HepG2 (cell line): Measurements from ENCODE around the gene TUBB. TPM values are rescaled to one million over a fixed set of nuclear protein-coding genes. Genes with fewer than 3 reads are reported as not detected.
A peak's percentile ranks its signal among the peaks of the same experiment; 100 is the strongest.

ENCODE experiments used
- ATF7 ChIP-seq, 2 experiments: fragments of 450-650 bp in 1 of 2; sonication (generic) in 1 of 2; formaldehyde crosslinking in 1 of 2; IDR thresholded peaks; 2 replicates each; pipeline versions ENCODE4 v1.4.0 to v1.6.1; 2016 to 2020; ENCODE audit warnings: antibody characterized with exemption in 1 of 2, mild to moderate bottlenecking in 1 of 2, missing genetic modification reagents in 1 of 2
- BCL6 ChIP-seq: IDR thresholded peaks from 2 replicates; pipeline ENCODE4 v1.6.1; 2016; ENCODE audit warnings: missing genetic modification reagents, missing compliant biosample characterization
- CEBPG ChIP-seq: IDR thresholded peaks from 2 replicates; pipeline ENCODE4 v1.6.1; 2016
- EHMT2 ChIP-seq: fragments of 200-600 bp; sonication (generic); IDR thresholded peaks from 2 replicates; pipeline ENCODE4 v1.7.0; 2017; ENCODE audit warnings: antibody characterized with exemption, low read depth, low read length, borderline replicate concordance
- ETV5 ChIP-seq: IDR thresholded peaks from 2 replicates; pipeline ENCODE4 v1.6.1; 2018; ENCODE audit warnings: missing biosample characterization, missing genetic modification reagents, inconsistent platforms, borderline replicate concordance
- EZH2 ChIP-seq: conservative IDR thresholded peaks from 2 replicates; pipeline ENCODE4 v1.6.1; 2012; ENCODE audit warnings: mild to moderate bottlenecking, low read depth, low read length, moderate library complexity
- IRF2 ChIP-seq: IDR thresholded peaks from 2 replicates; pipeline ENCODE4 v1.6.1; 2018; ENCODE audit warnings: missing genetic modification reagents, missing compliant biosample characterization
- KDM5A ChIP-seq: fragments of 200-600 bp; sonication (generic); IDR thresholded peaks from 2 replicates; pipeline ENCODE4 v1.7.0; 2018; ENCODE audit warnings: antibody characterized with exemption, mild to moderate bottlenecking, low read length, borderline replicate concordance
- KLF13 ChIP-seq: sonication (generic); formaldehyde crosslinking; IDR thresholded peaks from 2 replicates; pipeline ENCODE4 v1.4.0; 2020; ENCODE audit warnings: mild to moderate bottlenecking, missing genetic modification reagents
- MAX ChIP-seq: IDR thresholded peaks from 2 replicates; pipeline ENCODE4 v1.6.1; 2012; ENCODE audit warnings: inconsistent platforms
- MED1 ChIP-seq: sonication (generic); formaldehyde crosslinking; IDR thresholded peaks from 2 replicates; pipeline ENCODE4 v1.4.0; 2020; ENCODE audit warnings: missing genetic modification reagents
- PRDM10 ChIP-seq: sonication (generic); formaldehyde crosslinking; IDR thresholded peaks from 2 replicates; pipeline ENCODE4 v1.4.0; 2020; ENCODE audit warnings: low read depth, missing genetic modification reagents
- RFXAP ChIP-seq: sonication (generic); formaldehyde crosslinking; IDR thresholded peaks from 2 replicates; pipeline ENCODE4 v1.4.0; 2020; ENCODE audit warnings: missing genetic modification reagents, borderline replicate concordance
- SAP130 ChIP-seq: IDR thresholded peaks from 2 replicates; pipeline ENCODE4 v1.6.1; 2016; ENCODE audit warnings: low read depth
- SCMH1 ChIP-seq: sonication (generic); formaldehyde crosslinking; IDR thresholded peaks from 2 replicates; pipeline ENCODE4 v1.9.0; 2021; ENCODE audit warnings: missing genetic modification reagents, mild to moderate bottlenecking, borderline replicate concordance
- SPEN ChIP-seq: sonication (generic); formaldehyde crosslinking; IDR thresholded peaks from 2 replicates; pipeline ENCODE4 v1.5.1; 2020; ENCODE audit warnings: low read depth, mild to moderate bottlenecking, missing genetic modification reagents
- STAT5B ChIP-seq: sonication (generic); formaldehyde crosslinking; IDR thresholded peaks from 2 replicates; pipeline ENCODE4 v1.4.0; 2020; ENCODE audit warnings: missing genetic modification reagents
- TBL1XR1 ChIP-seq: fragments of 150-350 bp; IDR thresholded peaks from 2 replicates; pipeline ENCODE4 v1.6.1; 2014; ENCODE audit warnings: borderline replicate concordance, low read length; ENCODE audit not compliant: partially characterized antibody
- TBX2 ChIP-seq: sonication (generic); formaldehyde crosslinking; IDR thresholded peaks from 2 replicates; pipeline ENCODE4 v1.5.0; 2020; ENCODE audit warnings: missing genetic modification reagents, mild to moderate bottlenecking, borderline replicate concordance
- TGIF2 ChIP-seq: IDR thresholded peaks from 2 replicates; pipeline ENCODE4 v1.6.1; 2016; ENCODE audit warnings: control low read depth, missing compliant biosample characterization
- ZFP1 ChIP-seq: IDR thresholded peaks from 2 replicates; pipeline ENCODE4 v1.6.1; 2016
- ZNF143 ChIP-seq: sonication (generic); formaldehyde crosslinking; IDR thresholded peaks from 2 replicates; pipeline ENCODE4 v1.4.0; 2020; ENCODE audit warnings: missing genetic modification reagents
- ZNF205 ChIP-seq: IDR thresholded peaks from 2 replicates; pipeline ENCODE4 v1.6.1; 2018; ENCODE audit warnings: missing biosample characterization, missing genetic modification reagents
- ZNF232 ChIP-seq: sonication (generic); formaldehyde crosslinking; IDR thresholded peaks from 2 replicates; pipeline ENCODE4 v1.4.0; 2020; ENCODE audit warnings: missing genetic modification reagents, borderline replicate concordance
- ZNF326 ChIP-seq: sonication (generic); formaldehyde crosslinking; IDR thresholded peaks from 2 replicates; pipeline ENCODE4 v1.4.0; 2020; ENCODE audit warnings: missing genetic modification reagents, borderline replicate concordance
- ZNF605 ChIP-seq: sonication (generic); formaldehyde crosslinking; IDR thresholded peaks from 2 replicates; pipeline ENCODE4 v1.8.0; 2022; ENCODE audit warnings: mild to moderate bottlenecking, missing genetic modification reagents
- ZNF672 ChIP-seq: sonication (generic); formaldehyde crosslinking; IDR thresholded peaks from 2 replicates; pipeline ENCODE4 v1.8.1; 2022; ENCODE audit warnings: missing genetic modification reagents
- ZNF788 ChIP-seq: sonication (generic); formaldehyde crosslinking; IDR thresholded peaks from 2 replicates; pipeline ENCODE4 v1.5.0; 2020; ENCODE audit warnings: mild to moderate bottlenecking, missing genetic modification reagents, borderline replicate concordance
- ZNF792 ChIP-seq: IDR thresholded peaks from 2 replicates; pipeline ENCODE4 v1.6.1; 2016
- ZNF816 ChIP-seq: sonication (generic); formaldehyde crosslinking; IDR thresholded peaks from 2 replicates; pipeline ENCODE4 v1.8.0; 2022; ENCODE audit warnings: missing genetic modification reagents, mild to moderate bottlenecking, borderline replicate concordance
- polyA plus RNA-seq, 8 experiments: library from polyadenylated mRNA; depleted of rRNA in 3 of 8; stranded (reverse) in 7 of 8; unstranded in 1 of 8; fragments of >200 nt; fragmentation: Illumina TruSeq in 4 of 8; extraction: Trizol in 4 of 8; gene quantifications; 2 replicates each; pipeline versions ENCODE4 v1.2.1 to v1.2.3, GENCODE V29; 2011 to 2016; ENCODE audit warnings: low read depth in 4 of 8, missing spikeins in 1 of 8, mixed read lengths in 1 of 8; ENCODE audit not compliant: insufficient read depth in 1 of 8
- total RNA-seq, 5 experiments: library from RNA; depleted of rRNA; stranded (reverse); fragments of >200 nt; fragmentation: Illumina TruSeq; extraction: Trizol; gene quantifications; 2 replicates each; pipeline ENCODE4 v1.2.3, GENCODE V29; 2016; ENCODE audit warnings: low read depth in 1 of 5

Gene TUBB
- total and polyA plus RNA-seq, 2 of the 13 experiments (the other 11 are each of a cell fraction or from before 2014, with no cell fraction given): 911 to 1,163 TPM

DNA sequence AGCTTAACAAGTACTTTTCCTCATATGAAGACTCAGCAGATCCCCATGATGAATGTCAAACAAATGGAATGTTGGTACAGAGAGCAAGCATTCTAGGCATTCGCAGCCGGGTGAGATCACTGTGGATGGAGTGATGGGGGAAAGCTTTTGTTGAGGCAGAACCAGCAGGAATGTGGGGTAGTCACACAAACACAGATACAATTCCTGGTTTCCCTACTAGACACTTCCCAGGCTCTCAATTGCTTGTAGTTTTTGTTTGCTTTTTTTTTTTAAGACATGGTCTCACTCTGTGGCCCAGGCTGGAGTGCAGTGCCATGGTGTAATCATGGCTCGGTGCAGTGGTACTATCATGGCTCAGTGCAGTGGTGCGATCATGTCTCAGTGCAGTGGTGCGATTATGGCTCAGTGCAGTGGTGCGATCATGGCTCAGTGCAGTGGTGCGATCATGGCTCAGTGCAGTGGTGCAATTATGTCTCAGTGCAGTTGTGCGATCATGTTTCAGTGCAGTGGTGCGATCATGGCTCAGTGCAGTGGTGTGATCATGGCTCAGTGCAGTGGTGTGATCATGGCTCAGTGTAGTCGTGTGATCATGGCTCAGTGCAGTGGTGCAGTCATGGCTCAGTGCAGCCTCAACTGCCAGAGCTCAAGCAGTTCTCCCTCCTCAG lies 39.6 kb downstream of the TUBB start (continued):
- no peak for TF ChIP-seq ZNF326 (CRISPR knock-in tag)
- peak; percentile 96 for TF ChIP-seq PRDM10 (CRISPR knock-in tag)
- TF ChIP-seq RFXAP (CRISPR knock-in tag): no peak
- TF ChIP-seq CEBPG (CRISPR knock-in tag): peak; percentile 35; the same call in 1 of the 2 replicates
- no peak for TF ChIP-seq EZH2
- no peak for TF ChIP-seq ZNF232 (CRISPR knock-in tag)
- TF ChIP-seq STAT5B: no peak
- no peak for TF ChIP-seq ZNF205 (CRISPR knock-in tag)
- TF ChIP-seq KLF13 (CRISPR knock-in tag): no peak
- 0 out of 2 replicates have a peak, but pooled peaks have one; percentile 52 for TF ChIP-seq IRF2
- TF ChIP-seq SPEN: no peak
- TF ChIP-seq MAX: peak; percentile 19; the same call in 1 of the 2 replicates
- no peak for TF ChIP-seq ZNF672 (CRISPR knock-in tag)
- peak; percentile 9 for TF ChIP-seq TGIF2 (CRISPR knock-in tag)
- no peak for TF ChIP-seq ZNF792 (CRISPR knock-in tag)
- no peak for TF ChIP-seq ZFP1 (CRISPR knock-in tag)
- peak; percentile 47; the same call in 1 of the 2 replicates for TF ChIP-seq ATF7 (IDR thresholded peaks at IDR 0.05)
- TF ChIP-seq ATF7 (CRISPR knock-in tag; IDR thresholded peaks at IDR 0.05): peak; percentile 69
- no peak for TF ChIP-seq SCMH1 (CRISPR knock-in tag)
- TF ChIP-seq ZNF788 (CRISPR knock-in tag): peak; percentile 59; the same call in 1 of the 2 replicates
- peak; percentile 48 for TF ChIP-seq TBX2 (CRISPR knock-in tag)
- peak; percentile 63; the same call in 1 of the 2 replicates for TF ChIP-seq ETV5 (CRISPR knock-in tag)
- 0 out of 2 replicates have a peak, but pooled peaks have one; percentile 33 for TF ChIP-seq KDM5A
- peak; percentile 68 for TF ChIP-seq SAP130 (CRISPR knock-in tag)
- TF ChIP-seq ZNF143 (CRISPR knock-in tag): no peak
- 0 out of 2 replicates have a peak, but pooled peaks have one; percentile 39 for TF ChIP-seq EHMT2
- TF ChIP-seq TBL1XR1: peak; percentile 67
- peak; percentile 84 for TF ChIP-seq BCL6 (CRISPR knock-in tag)
- no peak for TF ChIP-seq ZNF816 (CRISPR knock-in tag)
- TF ChIP-seq ZNF605 (CRISPR knock-in tag): 0 out of 2 replicates have a peak, but pooled peaks have one; percentile 63
- peak; percentile 91 for TF ChIP-seq MED1
